ENCODE measurements around the gene CACNA1F. TPM values are rescaled to one million over a fixed set of nuclear protein-coding genes. Genes with fewer than 3 reads are reported as not detected.

The CACNA1F gene
- total RNA-seq, 1 donor from 2014 or later: 4.9 TPM

GRCh38 chrX:49161632-49162031 is 71.5 kb downstream of the CACNA1F start:
- Histone ChIP-seq H3K36me3 (no peaks in the 10 kb centered on the region), H4K20me1 (ENCODE audit: low read depth) (no peaks in the 10 kb centered on the region), H3K4me2 (no peak overlapping the region), H3K27ac (no peak overlapping the region), H3K9ac (no peak overlapping the region), H3K27me3 (peaks cover 51% of the 10 kb centered on the region), H2AFZ (replicated peaks) (no peak overlapping the region), H3K4me3 (no peak overlapping the region), H3K4me1 (no peaks in the 10 kb centered on the region), H3K79me2 (ENCODE audit: low read depth) (no peaks in the 10 kb centered on the region), H3K9me3 (ENCODE audit: low read depth) (no peaks in the 10 kb centered on the region), H3F3A (ENCODE audit: low read depth) (peaks cover 5% of the 10 kb centered on the region)
- TF ChIP-seq EZH2 (IDR thresholded peaks at IDR 0.05): no peak
- no peak for TF ChIP-seq CTCF (IDR thresholded peaks at IDR 0.05)
- no peak for TF ChIP-seq EZH2phosphoT487 (IDR thresholded peaks at IDR 0.05)
- Mint-ChIP-seq H3K4me3 (no peak overlapping the region), H3K9me3 (peaks cover 18% of the 10 kb centered on the region), H3K36me3 (no peaks in the 10 kb centered on the region), H3K27ac (no peak overlapping the region), H3K27me3 (ENCODE audit: insufficient read depth, low read depth) (peaks cover 5% of the 10 kb centered on the region), H3K4me1 (peaks cover 8% of the 10 kb centered on the region)
- DNase-seq (ENCODE audit: low spot score): no peak

- no peak overlapping the region for H3K4me2 ChIP-seq
- H3K27me3 Mint-ChIP-seq (ENCODE audit: insufficient read depth, low read depth): peaks cover 3% of the 10 kb centered on the region
- peaks cover 8% of the 10 kb centered on the region for H3K4me1 Mint-ChIP-seq
- H3K27ac ChIP-seq: no peak overlapping the region
- TF ChIP-seq EZH2 (IDR thresholded peaks at IDR 0.05) (no peak), EZH2phosphoT487 (IDR thresholded peaks at IDR 0.05) (no peak), CTCF (IDR thresholded peaks at IDR 0.05) (no peak)
- H3K9me3 Mint-ChIP-seq: peaks cover 16% of the 10 kb centered on the region
- peaks cover 45% of the 10 kb centered on the region for H3K27me3 ChIP-seq
- no peaks in the 10 kb centered on the region for H3K9me3 ChIP-seq (ENCODE audit: low read depth)
- no peaks in the 10 kb centered on the region for H3K36me3 Mint-ChIP-seq
- no peak overlapping the region for H3K4me3 Mint-ChIP-seq
- no peaks in the 10 kb centered on the region for H3K36me3 ChIP-seq
- no peak for DNase-seq (ENCODE audit: low spot score)
- no peak overlapping the region for H3K9ac ChIP-seq
- H3K4me1 ChIP-seq: no peaks in the 10 kb centered on the region
- H4K20me1 ChIP-seq (ENCODE audit: low read depth): no peaks in the 10 kb centered on the region
- H3K27ac Mint-ChIP-seq: no peak overlapping the region
- no peak overlapping the region for H3K4me3 ChIP-seq
- H3F3A ChIP-seq (ENCODE audit: low read depth): peaks cover 7% of the 10 kb centered on the region
- no peak overlapping the region for H2AFZ ChIP-seq (replicated peaks)
- no peaks in the 10 kb centered on the region for H3K79me2 ChIP-seq (ENCODE audit: low read depth)
Measured at GRCh38 chrX:49160908-49161307, 72.2 kb downstream of the CACNA1F start.

- Histone ChIP-seq H3K27ac (no peak overlapping the region), H2AFZ (replicated peaks) (no peak overlapping the region), H3K79me2 (ENCODE audit: low read depth) (no peaks in the 10 kb centered on the region), H4K20me1 (ENCODE audit: low read depth) (no peaks in the 10 kb centered on the region), H3K27me3 (peaks cover 25% of the 10 kb centered on the region), H3K9me3 (ENCODE audit: low read depth) (no peaks in the 10 kb centered on the region), H3K36me3 (no peaks in the 10 kb centered on the region), H3K4me3 (no peak overlapping the region), H3K9ac (no peak overlapping the region), H3F3A (ENCODE audit: low read depth) (peaks cover 20% of the 10 kb centered on the region), H3K4me2 (no peak overlapping the region), H3K4me1 (no peaks in the 10 kb centered on the region)
- TF ChIP-seq EZH2 (IDR thresholded peaks at IDR 0.05) (no peak), EZH2phosphoT487 (IDR thresholded peaks at IDR 0.05) (no peak), CTCF (IDR thresholded peaks at IDR 0.05) (no peak)
- no peak overlapping the region for H3K27ac Mint-ChIP-seq
- H3K27me3 Mint-ChIP-seq (ENCODE audit: insufficient read depth, low read depth): peaks cover 5% of the 10 kb centered on the region
- H3K4me1 Mint-ChIP-seq: peaks cover 15% of the 10 kb centered on the region
- H3K36me3 Mint-ChIP-seq: no peaks in the 10 kb centered on the region
- no peak overlapping the region for H3K4me3 Mint-ChIP-seq
- H3K9me3 Mint-ChIP-seq: peaks cover 16% of the 10 kb centered on the region
- DNase-seq (ENCODE audit: low spot score): no peak
Measured at GRCh38 chrX:49157194-49157593, 75.9 kb downstream of the CACNA1F start.
